H9 (cell line): Measurements from ENCODE around the gene SCYGR4. TPM values are rescaled to one million over a fixed set of nuclear protein-coding genes. Genes with fewer than 3 reads are reported as not detected.

Experiments
- DNase-seq: peaks from one replicate; pipeline ENCODE4 v3.0.0-alpha.2; 2017
- H2AFZ ChIP-seq: one replicate; pipeline ENCODE4 v1.6.1; 2013; ENCODE audit warnings: mild to moderate bottlenecking, low read length, control low read depth, moderate library complexity
- H2AK5ac ChIP-seq: 2 replicates; pipeline ENCODE4 v1.6.1; 2013; ENCODE audit warnings: low read length, control low read depth, mixed read lengths; ENCODE audit not compliant: insufficient read length
- H2BK120ac ChIP-seq: one replicate; pipeline ENCODE4 v1.6.1; 2013; ENCODE audit warnings: low read depth, mild to moderate bottlenecking, low read length, control low read depth, inconsistent platforms; ENCODE audit not compliant: poor library complexity, severe bottlenecking
- H2BK12ac ChIP-seq: 2 replicates; pipeline ENCODE4 v1.6.1; 2013; ENCODE audit warnings: low read length, control low read depth, mixed read lengths, low read depth; ENCODE audit not compliant: insufficient read length
- H2BK15ac ChIP-seq: 2 replicates; pipeline ENCODE4 v1.6.1; 2013; ENCODE audit warnings: low read depth, low read length, control low read depth
- H2BK20ac ChIP-seq: one replicate; pipeline ENCODE4 v1.6.1; 2013; ENCODE audit warnings: low read depth, mild to moderate bottlenecking, low read length, control low read depth, inconsistent platforms; ENCODE audit not compliant: poor library complexity, severe bottlenecking
- H2BK5ac ChIP-seq: 2 replicates; pipeline ENCODE4 v1.6.1; 2013; ENCODE audit warnings: low read length, control low read depth, mixed read lengths; ENCODE audit not compliant: insufficient read length
- H3K14ac ChIP-seq: 2 replicates; pipeline ENCODE4 v1.6.1; 2013; ENCODE audit warnings: low read length, control low read depth; ENCODE audit not compliant: insufficient read depth
- H3K18ac ChIP-seq: 2 replicates; pipeline ENCODE4 v1.6.1; 2013; ENCODE audit warnings: low read depth, mild to moderate bottlenecking, mixed read lengths, low read length, control low read depth; ENCODE audit not compliant: insufficient read length
- H3K23ac ChIP-seq: 2 replicates; pipeline ENCODE4 v1.6.1; 2013; ENCODE audit warnings: low read length, control low read depth, mixed read lengths, low read depth; ENCODE audit not compliant: insufficient read length
- H3K23me2 ChIP-seq: 2 replicates; pipeline ENCODE4 v1.6.1; 2013; ENCODE audit warnings: low read depth, mild to moderate bottlenecking, mixed read lengths, low read length, control low read depth; ENCODE audit not compliant: insufficient read length, poor library complexity, severe bottlenecking
- H3K27ac ChIP-seq: 2 replicates; pipeline ENCODE4 v1.5.1; 2013; ENCODE audit warnings: low read length, control low read depth, mixed read lengths, low read depth; ENCODE audit not compliant: insufficient read length
- H3K27me3 ChIP-seq: 2 replicates; pipeline ENCODE4 v1.6.1; 2013; ENCODE audit warnings: low read length, control low read depth, inconsistent platforms; ENCODE audit not compliant: insufficient read depth
- H3K4ac ChIP-seq: 2 replicates; pipeline ENCODE4 v1.6.1; 2013; ENCODE audit warnings: low read depth, mild to moderate bottlenecking, control low read depth, inconsistent platforms, low read length, moderate library complexity
- H3K4me1 ChIP-seq: 2 replicates; pipeline ENCODE4 v1.6.1; 2013; ENCODE audit warnings: low read length, control low read depth, inconsistent platforms; ENCODE audit not compliant: insufficient read depth
- H3K4me2 ChIP-seq: 2 replicates; pipeline ENCODE4 v1.6.1; 2013; ENCODE audit warnings: low read length, control low read depth, mixed read lengths; ENCODE audit not compliant: insufficient read length, insufficient read depth
- H3K56ac ChIP-seq: 2 replicates; pipeline ENCODE4 v1.6.1; 2013; ENCODE audit warnings: low read depth, mild to moderate bottlenecking, mixed read lengths, low read length, control low read depth; ENCODE audit not compliant: insufficient read length
- H3K79me1 ChIP-seq: 2 replicates; pipeline ENCODE4 v1.6.1; 2013; ENCODE audit warnings: low read depth, mild to moderate bottlenecking, moderate library complexity, low read length, control low read depth, inconsistent platforms; ENCODE audit not compliant: insufficient read depth, poor library complexity, severe bottlenecking
- H3K79me2 ChIP-seq: 2 replicates; pipeline ENCODE4 v1.6.1; 2013; ENCODE audit warnings: low read length, control low read depth, inconsistent platforms; ENCODE audit not compliant: insufficient read depth
- H3K9ac ChIP-seq: 2 replicates; pipeline ENCODE4 v1.6.1; 2013; ENCODE audit warnings: low read length, control low read depth, mixed read lengths; ENCODE audit not compliant: insufficient read length; ENCODE audit errors: extremely low read depth
- H3K9me3 ChIP-seq: one replicate; pipeline ENCODE4 v1.6.1; 2013; ENCODE audit warnings: low read depth, low read length, inconsistent platforms; ENCODE audit not compliant: control insufficient read depth
- H3T11ph ChIP-seq: one replicate; pipeline ENCODE4 v1.6.1; 2013; ENCODE audit warnings: mild to moderate bottlenecking, low read length, control low read depth, inconsistent platforms
- H4K20me1 ChIP-seq: one replicate; pipeline ENCODE4 v1.6.1; 2013; ENCODE audit not compliant: control insufficient read depth, insufficient read length, insufficient read depth
- H4K5ac ChIP-seq: 2 replicates; pipeline ENCODE4 v1.6.1; 2013; ENCODE audit warnings: low read depth, mild to moderate bottlenecking, mixed read lengths, low read length, control low read depth; ENCODE audit not compliant: insufficient read length
- H4K8ac ChIP-seq: replicated peaks from 2 replicates; pipeline ENCODE4 v1.6.1; 2013; ENCODE audit warnings: low read length, control low read depth, mixed read lengths, low read depth; ENCODE audit not compliant: insufficient read length
- H4K91ac ChIP-seq: 2 replicates; pipeline ENCODE4 v1.6.1; 2013; ENCODE audit warnings: low read depth, mild to moderate bottlenecking, moderate library complexity, mixed read lengths, low read length, control low read depth; ENCODE audit not compliant: insufficient read length
- H3K27ac Mint-ChIP-seq, 3 experiments: 2 replicates in 2 of 3; 3 replicates in 1 of 3; pipeline ENCODE4 v1.8.0; 2020 to 2021; ENCODE audit warnings: mixed read lengths in 3 of 3, mild to moderate bottlenecking in 1 of 3, moderate library complexity in 1 of 3
- H3K27me3 Mint-ChIP-seq: 2 replicates; pipeline ENCODE4 v1.8.0; 2021; ENCODE audit warnings: low read depth, mild to moderate bottlenecking, moderate library complexity, mixed read lengths
- H3K36me3 Mint-ChIP-seq, 3 experiments: 2 replicates in 2 of 3; 3 replicates in 1 of 3; pipeline ENCODE4 v1.8.0; 2020 to 2021; ENCODE audit warnings: low read depth in 3 of 3, mixed read lengths in 3 of 3; ENCODE audit not compliant: insufficient read depth in 1 of 3
- H3K4me1 Mint-ChIP-seq, 2 experiments: 2 replicates each; pipeline ENCODE4 v1.8.0; 2020; ENCODE audit warnings: mixed read lengths in 2 of 2
- H3K4me3 Mint-ChIP-seq, 2 experiments: 2 replicates in 1 of 2; 3 replicates in 1 of 2; pipeline ENCODE4 v1.8.0; 2020 to 2021; ENCODE audit warnings: mild to moderate bottlenecking in 2 of 2, mixed read lengths in 2 of 2, moderate library complexity in 1 of 2
- H3K9me3 Mint-ChIP-seq, 2 experiments: 2 replicates in 1 of 2; 3 replicates in 1 of 2; pipeline ENCODE4 v1.8.0; 2020; ENCODE audit warnings: mild to moderate bottlenecking in 2 of 2, mixed read lengths in 2 of 2, moderate library complexity in 1 of 2
- CTCF ChIP-seq: fragments of 200-600 bp; sonication (generic); conservative IDR thresholded peaks from 3 replicates; pipeline ENCODE4 v1.8.0; 2021; ENCODE audit warnings: antibody characterized with exemption, mild to moderate bottlenecking
- WGBS: extraction: QIAGEN DNeasy Blood & Tissue Kit; methylation state at CpG from one replicate; pipeline ENCODE4 v1.1.7; 2013; ENCODE audit warnings: missing lambda C conversion rate, low lambda C conversion rate, mixed read lengths; ENCODE audit not compliant: insufficient read length; ENCODE audit errors: extremely low coverage; 5-methylcytosine and 5-hydroxymethylcytosine counted together
- total RNA-seq: library from RNA; stranded (reverse); gene quantifications from 2 replicates; pipeline ENCODE4 v1.2.1, GENCODE V29; 2021

Gene SCYGR4
- total RNA-seq, 1 experiment from 2014 or later = not detected

DNA sequence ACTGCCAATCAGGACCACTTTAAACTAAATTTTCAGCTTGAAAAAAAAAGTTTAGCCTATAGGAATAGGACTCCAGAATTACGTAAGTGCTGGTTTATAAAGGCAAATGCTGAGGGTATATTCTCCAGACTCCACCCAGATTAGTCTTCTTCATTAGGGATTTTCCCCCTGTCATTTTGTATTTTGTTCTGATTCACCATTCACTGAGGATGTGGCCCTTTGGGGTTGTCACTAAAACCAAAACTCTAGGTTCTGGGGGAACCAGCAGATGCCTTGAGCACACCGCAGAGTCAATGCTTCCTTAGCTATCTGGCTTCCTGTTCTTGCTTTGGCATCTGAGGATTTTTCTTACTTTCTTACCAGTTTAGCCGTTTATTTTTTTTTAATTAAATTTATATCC lies 10.5 kb downstream of the SCYGR4 start:
- Mint-ChIP-seq H3K4me1 (no peaks in the 10 kb centered on the region), H3K27ac (no peak overlapping the region), H3K9me3 (no peaks in the 10 kb centered on the region), H3K4me3 (no peak overlapping the region), H3K27me3 (no peaks in the 10 kb centered on the region; the same call in 1 of the 2 replicates), H3K36me3 (no peaks in the 10 kb centered on the region)
- H3K56ac ChIP-seq = no peak overlapping the region
- no CpG with 5 or more reads among the region's 3 CpGs for WGBS
- DNase-seq = no peak
- H4K5ac ChIP-seq = no peak overlapping the region
- no peaks in the 10 kb centered on the region for H4K20me1 ChIP-seq
- H4K8ac ChIP-seq = no peak overlapping the region
- no peak overlapping the region for H4K91ac ChIP-seq
- H3K4me2 ChIP-seq = no peak overlapping the region
- H2AFZ ChIP-seq = no peak overlapping the region
- H3K4me1 ChIP-seq = no peaks in the 10 kb centered on the region; the same call in none of the 2 replicates
- no peak overlapping the region for H2BK5ac ChIP-seq
- no peak for TF ChIP-seq CTCF
- H2BK120ac ChIP-seq = no peak overlapping the region
- no peaks in the 10 kb centered on the region for H3K9me3 ChIP-seq
- H2AK5ac ChIP-seq = no peak overlapping the region
- no peak overlapping the region for H2BK20ac ChIP-seq
- no peak overlapping the region for H3K4ac ChIP-seq
- no peak overlapping the region for H3K14ac ChIP-seq
- H3K27ac ChIP-seq = no peak overlapping the region
- H3K79me2 ChIP-seq = no peaks in the 10 kb centered on the region
- H3K18ac ChIP-seq = no peak overlapping the region
- H3K79me1 ChIP-seq = no peaks in the 10 kb centered on the region
- H2BK12ac ChIP-seq = no peak overlapping the region
- H3K23ac ChIP-seq = no peak overlapping the region
- no peaks in the 10 kb centered on the region for H3K23me2 ChIP-seq
- no peak overlapping the region for H3K9ac ChIP-seq
- no peak overlapping the region for H2BK15ac ChIP-seq
- no peaks in the 10 kb centered on the region for H3K27me3 ChIP-seq
- no peak overlapping the region for H3T11ph ChIP-seq
